HG03442 (cell line): ENCODE measurements around the gene IRF8.
"Not testable (repeated sequence)": the region's sequence is repeated elsewhere in the genome, so short reads cannot be mapped to it uniquely, and the experiment has no call there.

ENCODE experiments used
- ATAC-seq: cut with Tn5 transposase; IDR thresholded peaks from one replicate; pipeline ENCODE4 v1.9.1; 2021; ENCODE audit warnings: mild to moderate bottlenecking, moderate library complexity; ENCODE audit not compliant: unreplicated experiment

Gene IRF8

GRCh38 chr16:85891776-85892166, 7.2 kb upstream of the IRF8 start:
- ATAC-seq = no peak

- ATAC-seq = no peak
Observed at GRCh38 chr16:85892760-85893159, 6.2 kb upstream of the IRF8 start.

DNA sequence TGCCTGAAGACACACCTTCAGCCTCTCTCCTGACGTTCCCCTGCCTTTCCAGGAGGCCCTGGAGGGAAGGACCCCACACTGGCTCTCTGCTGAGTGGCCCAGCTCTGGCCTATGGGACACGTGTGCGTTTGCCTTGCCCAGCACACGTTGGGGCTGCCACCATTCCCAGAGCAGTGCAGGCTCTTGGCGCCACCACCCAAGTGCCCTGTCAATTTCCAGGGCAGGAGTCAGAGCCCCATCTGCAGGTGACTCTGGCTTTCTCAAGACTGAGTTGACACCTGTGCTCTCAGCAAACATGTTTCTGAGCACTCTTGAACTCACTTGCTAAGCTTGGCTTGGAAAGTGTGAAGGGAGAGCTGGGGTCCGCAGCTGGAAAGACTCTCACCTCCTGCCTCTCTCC, 4.7 kb upstream of the IRF8 start:
- ATAC-seq = no peak

DNA sequence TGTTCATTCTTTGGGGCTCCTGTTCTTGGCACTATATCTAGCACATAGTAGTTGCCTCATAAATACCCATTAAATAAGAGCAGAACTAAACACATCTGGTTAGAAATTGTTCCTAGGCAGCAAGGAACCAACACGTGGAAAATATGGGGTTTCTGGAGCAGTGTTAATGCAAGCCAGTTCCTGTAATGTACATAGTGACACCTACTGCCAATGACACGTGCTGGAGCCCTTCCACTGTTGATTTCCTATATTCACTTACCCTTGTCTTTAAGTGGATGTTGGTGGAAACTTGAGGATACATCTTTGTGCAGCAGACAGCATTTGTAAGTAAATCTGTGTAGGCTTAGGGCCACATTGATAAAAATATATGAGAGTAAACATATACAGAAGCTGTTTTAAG, 1.6 kb upstream of the IRF8 start:
- ATAC-seq = no peak

- ATAC-seq = no peak
Observed at GRCh38 chr16:85899444-85899843, 482 bp downstream of the IRF8 start.

DNA sequence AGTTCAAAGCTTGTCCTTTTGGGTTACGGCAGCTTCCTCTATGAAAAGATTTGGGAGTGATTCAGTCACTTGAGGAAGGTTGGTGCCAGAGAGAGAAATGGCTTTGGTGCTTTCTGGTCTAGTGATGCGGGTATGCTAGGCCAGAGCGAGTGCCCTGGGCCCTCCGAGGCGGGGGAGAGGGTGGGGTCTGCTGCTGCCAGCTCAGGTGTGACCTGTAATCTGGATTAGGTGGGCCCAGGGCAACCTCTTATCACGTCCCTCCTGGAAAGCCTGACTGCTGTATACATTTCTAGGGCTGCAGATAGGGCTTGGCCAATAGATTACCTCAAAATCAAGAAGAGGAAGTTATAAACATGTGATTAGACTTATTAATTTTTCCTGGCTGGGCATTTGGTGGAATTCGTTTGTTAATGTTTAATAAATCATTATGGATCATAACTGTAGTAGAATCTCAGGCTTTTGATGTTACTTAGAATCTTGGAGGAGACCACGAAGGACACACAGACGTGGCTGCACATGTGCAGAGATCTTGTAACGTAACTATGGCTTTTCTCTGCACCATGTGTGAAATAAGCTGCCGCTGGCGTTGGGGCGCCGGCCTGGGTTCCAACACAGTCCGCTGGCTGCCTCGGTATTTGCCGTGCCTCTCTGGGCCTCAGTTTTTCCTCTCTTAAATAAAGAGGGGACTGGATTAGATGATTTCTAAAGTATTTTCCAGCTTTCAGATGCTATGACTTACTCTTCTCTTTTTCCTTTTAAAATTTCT, 1.2 kb downstream of the IRF8 start:
- no peak for ATAC-seq

DNA sequence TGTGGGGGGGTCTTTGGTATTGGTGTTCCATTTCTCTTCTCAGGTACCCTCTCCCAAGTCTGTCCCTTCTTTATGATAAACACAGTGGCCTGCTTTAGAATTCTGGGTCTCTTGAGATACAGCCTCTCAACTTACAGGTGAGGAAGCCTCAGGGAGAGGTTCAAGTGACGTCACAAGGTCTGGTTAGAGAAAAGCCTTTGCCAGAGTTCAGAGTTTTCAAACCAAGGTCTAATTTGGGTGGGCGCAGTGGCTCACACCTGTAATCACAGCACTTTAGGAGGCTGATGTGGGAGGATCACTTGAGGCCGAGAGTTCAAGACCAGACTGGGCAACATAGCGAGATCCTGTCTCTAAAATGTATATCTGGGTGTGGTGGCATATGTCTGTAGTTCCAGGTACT, 2.1 kb downstream of the IRF8 start:
- ATAC-seq = no peak

- ATAC-seq = no peak
Observed at GRCh38 chr16:85901773-85902365, 2.9 kb downstream of the IRF8 start.

GRCh38 chr16:85902366-85903155, 3.6 kb downstream of the IRF8 start:
- ATAC-seq = peak; percentile 38

- ATAC-seq = peak; percentile 25
Observed at GRCh38 chr16:85903559-85903958, 4.6 kb downstream of the IRF8 start.

DNA sequence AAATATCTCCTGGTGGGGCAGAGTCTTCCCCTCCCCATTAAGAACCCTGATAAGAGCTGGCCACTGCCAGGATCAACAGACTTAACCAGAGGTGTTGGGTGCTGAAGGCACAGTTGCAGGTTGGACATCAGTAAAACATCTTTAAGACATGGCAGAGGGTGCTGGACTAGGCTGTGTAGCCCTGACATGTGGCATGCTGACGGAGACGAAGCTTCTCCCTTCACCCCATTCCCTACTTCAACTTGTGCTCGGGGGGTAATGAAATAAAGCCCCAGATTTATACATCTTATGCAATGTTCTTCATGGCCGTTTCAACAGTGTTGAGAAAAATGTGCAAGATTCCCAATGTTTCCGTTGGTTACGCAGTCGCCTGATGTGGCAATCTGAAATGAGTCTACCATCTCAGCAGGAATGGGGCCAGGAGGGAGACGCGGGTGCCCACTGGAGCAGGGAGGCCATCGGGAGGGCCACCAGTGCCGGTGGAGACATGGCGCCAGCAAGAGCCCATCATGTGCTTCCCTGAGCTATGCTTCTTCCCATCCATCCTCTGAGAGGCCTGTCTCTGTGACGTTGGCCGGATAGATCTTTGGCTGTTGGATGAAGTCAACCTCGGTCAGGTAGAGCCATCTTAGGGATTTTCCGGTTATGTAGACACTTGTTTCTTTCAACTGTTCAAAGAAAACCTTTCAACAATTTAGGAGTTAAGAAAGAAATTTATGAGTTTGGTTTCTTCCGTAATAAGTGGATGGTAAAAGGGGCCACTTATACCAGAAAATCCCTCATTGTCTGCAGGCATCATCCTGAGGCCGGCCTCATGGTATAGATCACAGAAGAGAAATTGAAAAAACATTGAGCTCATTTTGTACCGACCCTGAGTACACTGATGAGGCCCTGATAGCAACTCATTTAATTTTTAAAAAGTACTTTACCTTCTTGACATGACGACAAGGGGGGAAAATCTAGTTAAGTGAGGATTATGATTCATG, 6.4 kb downstream of the IRF8 start:
- ATAC-seq = no peak

DNA sequence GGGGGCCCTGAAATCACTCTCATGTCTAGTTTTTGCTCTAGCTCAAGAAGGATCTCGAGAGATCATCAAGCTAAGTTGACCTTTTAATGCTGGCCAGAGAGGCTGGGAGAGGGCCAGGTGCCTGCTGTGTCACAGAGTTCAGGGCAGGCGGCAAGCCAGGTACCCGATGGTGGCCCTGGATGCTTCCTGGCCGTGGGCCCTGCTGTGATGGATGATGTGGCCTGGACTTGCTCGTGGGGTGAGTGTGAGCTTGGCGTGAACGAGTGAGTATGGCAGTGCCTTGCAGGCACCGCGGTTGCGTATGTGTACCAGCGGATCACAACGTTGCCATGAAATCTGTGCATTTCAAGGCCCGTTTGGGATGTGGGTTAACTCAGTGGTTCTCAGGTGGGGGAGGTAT, 7.4 kb downstream of the IRF8 start:
- no peak for ATAC-seq

DNA sequence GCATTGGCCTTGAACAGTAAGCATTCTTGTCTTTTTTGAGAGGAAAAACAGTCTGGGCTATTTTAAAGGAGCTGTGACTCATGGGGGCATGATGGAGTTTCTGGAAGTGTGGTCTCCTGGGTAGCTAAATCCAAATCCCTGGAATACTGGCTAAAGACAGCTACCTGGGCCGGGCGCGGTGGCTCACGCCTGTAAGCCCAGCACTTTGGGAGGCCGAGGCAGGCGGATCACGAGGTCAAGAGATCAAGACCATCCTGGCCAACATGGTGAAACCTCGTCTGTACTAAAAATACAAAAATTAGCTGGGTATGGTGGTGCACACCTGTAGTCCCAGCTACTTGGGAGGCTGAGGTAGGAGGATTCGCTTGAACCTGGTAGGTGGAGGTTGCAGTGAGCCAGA, 8.3 kb downstream of the IRF8 start:
- not testable (repeated sequence) for ATAC-seq

- ATAC-seq = peak; percentile 40
Observed at GRCh38 chr16:85908444-85908843, 9.5 kb downstream of the IRF8 start.

DNA sequence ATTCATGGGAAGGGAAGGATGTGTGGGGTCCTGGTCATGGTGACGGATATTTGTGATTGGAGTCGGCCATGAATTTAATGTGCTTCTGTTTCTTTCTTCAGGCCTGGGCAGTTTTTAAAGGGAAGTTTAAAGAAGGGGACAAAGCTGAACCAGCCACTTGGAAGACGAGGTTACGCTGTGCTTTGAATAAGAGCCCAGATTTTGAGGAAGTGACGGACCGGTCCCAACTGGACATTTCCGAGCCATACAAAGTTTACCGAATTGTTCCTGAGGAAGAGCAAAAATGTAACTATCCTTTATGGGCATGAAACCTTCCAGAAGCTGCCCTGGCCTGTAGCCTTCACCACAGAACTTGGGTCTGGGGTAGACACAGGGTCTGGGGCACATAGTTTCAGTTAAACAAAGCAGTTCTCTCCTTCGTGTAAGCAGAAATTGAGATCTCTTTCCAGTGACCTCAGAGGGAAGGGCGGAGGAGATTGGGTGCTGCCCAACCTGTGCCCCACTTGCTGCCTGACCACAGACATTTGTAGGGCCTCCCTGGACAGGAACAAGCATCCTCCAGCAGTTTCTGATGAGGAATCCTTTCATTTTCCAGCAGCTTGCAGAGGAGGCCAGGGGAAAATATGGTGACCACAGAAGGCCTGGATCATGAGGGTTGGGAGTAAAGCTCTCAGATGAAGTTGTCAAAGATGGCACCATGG, 10.1 kb downstream of the IRF8 start:
- ATAC-seq = no peak

- ATAC-seq = no peak
Observed at GRCh38 chr16:85909932-85910853, 11.2 kb downstream of the IRF8 start.

GRCh38 chr16:85910854-85911247, 11.9 kb downstream of the IRF8 start:
- no peak for ATAC-seq

DNA sequence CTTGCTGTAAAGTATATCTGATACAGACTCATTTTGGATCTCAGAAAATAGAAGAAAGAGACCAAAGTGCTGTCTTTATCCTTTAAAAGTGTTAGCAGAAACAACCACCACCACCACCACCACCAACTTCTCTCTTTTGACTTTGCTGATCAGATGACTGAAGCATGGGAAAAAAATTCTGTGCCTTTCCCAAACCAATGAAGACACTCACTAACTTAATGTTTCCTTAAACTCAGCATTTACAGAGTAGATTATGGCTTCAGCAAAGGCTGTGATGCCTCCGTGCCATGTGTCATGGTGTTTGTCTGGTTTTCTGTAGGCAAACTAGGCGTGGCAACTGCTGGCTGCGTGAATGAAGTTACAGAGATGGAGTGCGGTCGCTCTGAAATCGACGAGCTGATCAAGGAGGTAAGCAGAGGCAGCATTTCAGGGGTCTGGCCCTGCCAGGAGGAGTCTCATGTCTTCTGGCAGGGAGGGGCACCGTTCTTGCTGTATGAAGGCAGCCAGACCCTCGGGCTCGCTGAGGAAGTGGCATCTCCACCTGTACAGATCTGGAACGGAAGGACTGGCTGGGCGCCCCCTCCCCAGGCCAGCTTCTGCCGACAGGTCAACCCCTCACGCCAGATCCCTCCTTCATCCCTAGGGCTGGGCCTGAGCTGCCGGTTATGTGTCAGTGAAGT, 12.4 kb downstream of the IRF8 start:
- ATAC-seq = no peak
